Measurements from ENCODE around the gene RPL22.

The RPL22 gene

GRCh38 chr1:6157132-6157527 is 42.3 kb downstream of the RPL22 start:
- DNase-seq (ENCODE audit: extremely low read depth in 1 of 2, low read depth in 1 of 2): no peak

GRCh38 chr1:6154525-6155319 is 44.7 kb downstream of the RPL22 start:
- no peak for DNase-seq (ENCODE audit: extremely low read depth in 1 of 2, low read depth in 1 of 2)

GRCh38 chr1:6152882-6153281 is 46.5 kb downstream of the RPL22 start:
- no peak for DNase-seq (ENCODE audit: extremely low read depth in 1 of 2, low read depth in 1 of 2)

- no peak for DNase-seq (ENCODE audit: extremely low read depth in 1 of 2, low read depth in 1 of 2)
These were observed 47.2 kb downstream of the RPL22 start for GRCh38 chr1:6152181-6152580.

GRCh38 chr1:6151291-6151822 is 48.0 kb downstream of the RPL22 start:
- no peak for DNase-seq (ENCODE audit: extremely low read depth in 1 of 2, low read depth in 1 of 2)

GRCh38 chr1:6150006-6150938 is 49.1 kb downstream of the RPL22 start:
- DNase-seq (ENCODE audit: extremely low read depth in 1 of 2, low read depth in 1 of 2): no peak

- no peak for DNase-seq (ENCODE audit: extremely low read depth in 1 of 2, low read depth in 1 of 2)
These were observed 49.8 kb downstream of the RPL22 start for GRCh38 chr1:6149597-6149996.

- peak; percentile 14 to 49 for DNase-seq (ENCODE audit: extremely low read depth in 1 of 2, low read depth in 1 of 2)
These were observed 50.7 kb downstream of the RPL22 start for GRCh38 chr1:6148497-6149241.

- DNase-seq (ENCODE audit: extremely low read depth in 1 of 2, low read depth in 1 of 2): no peak
These were observed 53.5 kb downstream of the RPL22 start for GRCh38 chr1:6145864-6146410.

- DNase-seq (ENCODE audit: extremely low read depth in 1 of 2, low read depth in 1 of 2): no peak
These were observed 54.0 kb downstream of the RPL22 start for GRCh38 chr1:6145396-6145750.

- DNase-seq (ENCODE audit: extremely low read depth in 1 of 2, low read depth in 1 of 2): no peak
These were observed 54.6 kb downstream of the RPL22 start for GRCh38 chr1:6144647-6145395.

- no peak for DNase-seq (ENCODE audit: extremely low read depth in 1 of 2, low read depth in 1 of 2)
These were observed 55.2 kb downstream of the RPL22 start for GRCh38 chr1:6144175-6144574.

- no peak for DNase-seq (ENCODE audit: extremely low read depth in 1 of 2, low read depth in 1 of 2)
These were observed 56.0 kb downstream of the RPL22 start for GRCh38 chr1:6143395-6143794.

GRCh38 chr1:6142734-6143133 is 56.7 kb downstream of the RPL22 start:
- DNase-seq (ENCODE audit: extremely low read depth in 1 of 2, low read depth in 1 of 2): no peak

GRCh38 chr1:6142036-6142621 is 57.3 kb downstream of the RPL22 start:
- DNase-seq (ENCODE audit: extremely low read depth in 1 of 2, low read depth in 1 of 2): no peak

GRCh38 chr1:6141592-6141991 is 57.8 kb downstream of the RPL22 start:
- DNase-seq (ENCODE audit: extremely low read depth in 1 of 2, low read depth in 1 of 2): no peak

- no peak for DNase-seq (ENCODE audit: extremely low read depth in 1 of 2, low read depth in 1 of 2)
These were observed 59.0 kb downstream of the RPL22 start for GRCh38 chr1:6140413-6140812.

GRCh38 chr1:6137758-6138157 is 61.6 kb downstream of the RPL22 start:
- DNase-seq (ENCODE audit: extremely low read depth in 1 of 2, low read depth in 1 of 2): no peak

GRCh38 chr1:6136516-6137220 is 62.7 kb downstream of the RPL22 start:
- no peak for DNase-seq (ENCODE audit: extremely low read depth in 1 of 2, low read depth in 1 of 2)

Data from activated CD8-positive, alpha-beta memory T cell treated with anti-CD3 and anti-CD28 coated beads for 1 hour (primary cell).